Measurements from ENCODE around the gene CHST9. TPM values are rescaled to one million over a fixed set of nuclear protein-coding genes. Genes with fewer than 3 reads are reported as not detected.

The CHST9 gene
- total and polyA plus RNA-seq, 10 of the 15 experiments (the other 5 are each of a cell fraction or from before 2014, with no cell fraction given): 0.34 TPM; not detected in 9

DNA sequence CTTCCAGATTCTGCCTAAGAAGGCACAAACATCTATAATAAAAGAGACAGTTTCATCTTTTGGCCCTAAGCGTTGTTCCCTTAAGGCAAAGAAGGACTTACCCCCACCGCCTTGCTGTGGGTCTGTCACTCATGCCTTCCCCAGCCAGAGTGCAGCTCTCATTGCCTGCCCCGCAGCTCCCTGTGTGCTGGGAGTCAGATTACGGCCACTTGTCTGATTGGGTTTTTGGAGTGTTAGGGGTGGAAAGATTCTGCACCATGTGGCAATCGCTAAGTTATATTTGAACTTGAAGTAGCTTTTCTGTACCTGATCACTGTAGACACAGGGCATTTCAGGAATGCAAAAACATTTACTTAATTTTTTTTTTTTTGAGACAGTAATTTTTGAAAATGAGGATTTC is 319.6 kb downstream of the CHST9 start, which contains the start of gene AQP4 (continued):
- TF ChIP-seq MEF2B (IDR thresholded peaks at IDR 0.05; ENCODE audit: partially characterized antibody, poor library complexity, severe bottlenecking) (no peak), KDM1A (IDR thresholded peaks at IDR 0.05; ENCODE audit: borderline replicate concordance) (no peak), STAT1 (conservative IDR thresholded peaks at IDR 0.05) (no peak), ASH2L (IDR thresholded peaks at IDR 0.05; ENCODE audit: borderline replicate concordance, low read depth) (no peak)

DNA sequence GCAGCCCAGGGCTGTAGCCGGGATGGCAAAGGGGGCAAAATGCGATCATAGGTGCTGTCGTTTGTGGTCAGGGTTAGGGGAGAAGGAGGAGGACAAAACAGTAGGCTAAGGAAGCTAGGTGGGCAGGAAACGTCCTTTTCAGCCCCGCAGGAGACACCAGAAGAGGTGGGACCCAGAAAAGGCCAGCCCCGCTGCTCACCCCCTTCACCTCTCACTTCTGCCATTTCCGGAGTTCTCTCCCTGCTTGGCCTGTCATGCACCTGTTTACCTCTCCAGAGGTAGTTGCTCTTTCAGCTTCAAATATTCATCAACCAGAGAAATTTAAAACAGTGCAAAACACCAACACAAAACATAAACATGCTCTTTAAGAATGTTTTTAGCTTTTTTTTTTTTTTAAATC is 320.4 kb downstream of the CHST9 start:
- in situ Hi-C loops (cut with MboI): no loop called here

More for the DNA sequence above, 320.4 kb downstream of the CHST9 start:
- Histone ChIP-seq H3K9me3 (replicated peaks; ENCODE audit: control insufficient read depth, insufficient read depth, low read length) (no peaks in the 10 kb centered on the region), H2AFZ (ENCODE audit: control insufficient read depth, low read depth, low read length) (no peak overlapping the region), H4K20me1 (ENCODE audit: control insufficient read depth, insufficient read depth) (no peaks in the 10 kb centered on the region), H3K4me3 (no peak overlapping the region), H3K27me3 (replicated peaks in 1 of 2; ENCODE audit: control insufficient read depth in 2 of 2, insufficient read depth in 2 of 2, low read length in 1 of 2) (peaks cover 1 to 3% of the 10 kb centered on the region in 2 experiments; a peak in 3 of 4 replicates), H3K4me2 (ENCODE audit: control insufficient read depth, insufficient read depth) (no peak overlapping the region), H3K79me2 (ENCODE audit: control insufficient read depth, insufficient read depth, low read length) (no peaks in the 10 kb centered on the region), H3K4me1 (ENCODE audit: control insufficient read depth, insufficient read depth, low read length) (no peaks in the 10 kb centered on the region), H3K27ac (ENCODE audit: control insufficient read depth, insufficient read depth) (no peak overlapping the region), H3K36me3 (ENCODE audit: control insufficient read depth in 2 of 2, insufficient read depth in 2 of 2, low read length in 1 of 2) (no peaks in the 10 kb centered on the region), H3K9ac (ENCODE audit: control insufficient read depth, insufficient read depth, low read length) (no peak overlapping the region)
- TF ChIP-seq PML (IDR thresholded peaks at IDR 0.05; ENCODE audit: low read length): no peak
- TF ChIP-seq HDAC6 (IDR thresholded peaks at IDR 0.05; ENCODE audit: unreplicated experiment): no peak
- TF ChIP-seq ZNF384 (IDR thresholded peaks at IDR 0.05; ENCODE audit: borderline replicate concordance, low read depth, low read length): no peak
- TF ChIP-seq CREB1 (IDR thresholded peaks at IDR 0.05; ENCODE audit: low read depth): no peak
- no peak for TF ChIP-seq E2F8 (IDR thresholded peaks at IDR 0.05; ENCODE audit: low read depth, partially characterized antibody)
- no peak for TF ChIP-seq SMC3 (IDR thresholded peaks at IDR 0.05; ENCODE audit: borderline replicate concordance, low read length)
- TF ChIP-seq MEF2B (IDR thresholded peaks at IDR 0.05; ENCODE audit: partially characterized antibody, poor library complexity, severe bottlenecking): no peak
- TF ChIP-seq EP300 (IDR thresholded peaks at IDR 0.05; ENCODE audit: borderline replicate concordance in 1 of 2, control insufficient read depth in 1 of 2, low read depth in 2 of 2, low read length in 2 of 2): no peak
- no TSS peak for BruUV-seq (replicated peaks)
- intact Hi-C loops (cut with micrococcal nuclease; ENCODE audit: unreplicated experiment): no loop called here
- WGBS (ENCODE audit: insufficient coverage, insufficient replicate concordance, low lambda C conversion rate, missing lambda C conversion rate): 30% methylated on average over 7 of the region's 7 CpGs
- FAIRE-seq: no peak
- DNase-seq (ENCODE audit: low read depth, low spot score): no peak
- POLR2A ChIA-PET: no interaction called here
- RAD21 ChIA-PET (ENCODE audit: unreplicated experiment): interaction anchor here (1.2 to 1.4 kb wide), 2 partner anchors 10 to 482 kb away, joined by 3 read pairs; no protein-coding TSS in a partner anchor
- ATAC-seq: peak; percentile 41; the same call in 2 of the 3 replicates
- CTCF ChIA-PET: interaction anchor here (0.6 to 1.0 kb wide), 4 partner anchors 11 to 113 kb away, joined by 3 read pairs; no protein-coding TSS in a partner anchor
- SMC1A ChIA-PET (ENCODE audit: uncharacterized antibody, unreplicated experiment): no interaction called here

All from GM12878 (cell line).